Posterior vena cava (tissue), 2 donors: ENCODE data around the gene IFNE. TPM values are rescaled to one million over a fixed set of nuclear protein-coding genes. Genes with fewer than 3 reads are reported as not detected.
"Not testable (repeated sequence)": the region's sequence is repeated elsewhere in the genome, so short reads cannot be mapped to it uniquely, and the experiment has no call there.

Experiments used
- DNase-seq: peaks from one replicate; pipeline ENCODE4 v3.0.0-alpha.2; 2020; ENCODE audit warnings: low spot score
- intact Hi-C, 2 donors: fragments of 100-400 bp; cut with DNase I; formaldehyde crosslinking; loops; one replicate each; pipeline versions ENCODE4 v1.14.1 to v1.14.2; 2022 to 2023
- total RNA-seq, 2 donors: library from RNA; stranded (reverse); fragmentation: NEBNext Ultra II Directional; extraction: Animal tissue kit (Norgen Biotek cat#: 25700); gene quantifications; one replicate each; pipeline ENCODE4 v1.2.1, GENCODE V29; 2021
- donor health status: DM: yes; HTN: yes; CAD: no.
- donor health status: DM: yes; HTN: yes; CAD: no.

IFNE gene
- total RNA-seq, 2 donors from 2014 or later = not detected

GRCh38 chr9:21504113-21504512 is 22.0 kb upstream of the IFNE start:
- intact Hi-C loops = no loop called here
- DNase-seq = no peak

DNA sequence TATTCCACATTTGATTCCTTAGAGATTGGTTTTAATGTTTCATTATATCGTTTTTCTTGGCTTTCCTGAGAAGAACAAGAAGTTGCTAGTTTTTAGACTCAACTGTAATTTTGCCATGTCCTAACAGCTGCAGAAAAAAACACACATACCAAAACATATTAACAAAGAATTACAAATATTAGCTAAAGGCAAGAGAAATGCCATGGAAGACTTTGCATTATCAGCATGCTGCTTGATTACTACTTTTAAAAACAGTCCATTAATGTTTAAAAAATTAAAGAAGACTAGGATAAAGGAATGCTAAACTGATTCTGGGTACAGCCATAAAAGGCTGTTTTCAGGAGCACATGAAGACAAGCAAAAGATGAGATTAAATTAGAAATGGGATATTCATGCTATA is 20.5 kb upstream of the IFNE start:
- intact Hi-C loops = no loop called here

DNA sequence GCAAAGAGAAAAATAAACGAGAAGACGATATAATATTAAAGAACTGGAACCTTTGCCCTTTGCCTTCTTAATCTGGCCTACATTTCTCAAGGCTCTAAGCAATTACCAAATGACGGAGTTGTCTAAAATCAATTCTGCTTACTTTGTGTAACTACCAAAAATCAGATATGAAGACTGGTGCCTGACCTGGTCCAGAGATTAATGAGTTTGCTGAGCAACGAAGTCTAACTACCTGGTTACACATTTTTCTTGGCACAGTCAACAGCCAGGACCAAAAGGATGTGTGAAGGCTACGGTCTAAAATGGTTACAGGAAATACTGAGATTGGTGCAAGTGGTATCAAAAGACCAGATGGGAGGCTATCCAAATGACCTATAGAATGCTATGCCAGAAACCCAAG is 17.8 kb upstream of the IFNE start:
- intact Hi-C loops = no loop called here
- no peak for DNase-seq

More for the DNA sequence above, 20.5 kb upstream of the IFNE start:
- DNase-seq = no peak

DNA sequence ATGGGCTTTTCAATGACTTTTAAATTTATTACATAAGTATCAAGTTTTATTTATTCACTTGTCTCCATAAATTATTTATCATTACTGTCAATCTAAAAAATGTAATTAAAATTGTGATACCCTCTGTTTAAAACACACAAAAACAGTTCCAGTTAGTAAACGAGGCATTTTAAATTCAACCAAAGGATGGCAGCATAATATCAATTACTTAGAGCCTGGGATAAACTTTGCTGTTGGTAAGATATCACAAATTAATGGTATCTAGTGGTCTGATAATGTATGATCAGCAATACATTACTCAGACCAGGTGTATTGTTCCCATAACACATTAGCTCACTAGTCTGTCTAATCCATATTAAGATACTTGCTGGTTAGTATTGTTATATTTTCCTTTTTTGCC is 9.6 kb upstream of the IFNE start:
- no peak for DNase-seq
- intact Hi-C loops = loop anchor here in 1 of 2 donors (5.0 kb wide), 1 partner anchor 716 kb away; no protein-coding TSS in a partner anchor

DNA sequence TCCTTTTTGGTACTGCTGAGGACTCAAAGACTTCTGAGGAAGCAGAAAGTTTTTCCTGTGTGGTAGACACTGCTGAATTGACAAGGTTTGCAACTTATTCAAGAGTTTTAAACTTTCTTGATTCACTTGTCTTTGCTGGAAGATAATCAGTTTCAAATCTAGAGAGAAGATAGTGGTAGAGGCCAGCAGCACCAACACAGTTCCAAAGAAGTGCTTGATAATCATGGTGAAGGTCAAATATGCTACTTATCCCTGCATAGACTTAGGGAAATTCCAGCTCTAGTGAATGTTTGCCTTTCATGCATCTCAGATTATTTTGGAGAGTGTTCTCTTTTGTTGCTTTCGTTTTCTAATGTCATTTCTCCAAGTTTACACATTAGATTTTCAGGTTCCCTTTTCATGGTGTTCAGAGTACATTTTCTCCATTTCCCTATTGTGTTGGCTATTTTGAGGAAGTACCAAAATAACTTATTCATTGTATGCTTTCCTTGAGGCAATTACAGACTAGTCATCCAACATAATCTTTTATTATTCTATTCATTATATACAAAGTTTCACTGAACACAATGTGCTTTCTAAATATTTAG is 550 bp downstream of the IFNE start:
- intact Hi-C loops = no loop called here
- no peak for DNase-seq

DNA sequence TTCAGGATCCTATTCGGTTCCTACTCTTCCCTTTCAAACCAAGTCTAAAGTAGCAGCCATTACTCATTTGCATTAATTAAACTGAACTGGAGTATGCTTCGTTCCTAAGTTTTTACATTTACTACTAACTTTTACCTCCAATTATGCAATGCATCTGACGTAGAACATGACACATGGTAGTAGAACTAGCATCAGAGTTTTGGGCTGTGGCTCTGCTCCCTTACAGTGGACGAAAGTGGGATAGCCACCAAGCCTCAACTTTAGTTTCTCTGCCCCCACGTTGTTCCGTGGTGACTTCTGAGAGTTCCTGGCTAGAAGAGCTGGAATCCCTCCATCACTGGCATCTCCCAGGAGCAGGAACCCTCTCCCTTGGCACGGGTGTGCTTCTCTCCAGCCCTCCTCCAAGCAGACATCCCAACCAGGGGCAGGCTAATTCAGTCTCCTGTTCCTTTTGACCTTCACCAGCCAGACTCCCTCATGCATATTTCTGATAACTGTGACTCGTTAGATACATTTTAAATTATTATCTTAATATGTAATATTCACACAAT is 2.9 kb downstream of the IFNE start:
- intact Hi-C loops = no loop called here
- DNase-seq = no peak

- DNase-seq = no peak
- intact Hi-C loops = no loop called here
These were observed 4.6 kb downstream of the IFNE start for GRCh38 chr9:21477466-21477865.

- DNase-seq = no peak
- intact Hi-C loops = no loop called here
These were observed 8.9 kb downstream of the IFNE start for GRCh38 chr9:21473236-21473635.

- intact Hi-C loops = no loop called here
- no peak for DNase-seq
These were observed 12.0 kb downstream of the IFNE start for GRCh38 chr9:21470126-21470525.

DNA sequence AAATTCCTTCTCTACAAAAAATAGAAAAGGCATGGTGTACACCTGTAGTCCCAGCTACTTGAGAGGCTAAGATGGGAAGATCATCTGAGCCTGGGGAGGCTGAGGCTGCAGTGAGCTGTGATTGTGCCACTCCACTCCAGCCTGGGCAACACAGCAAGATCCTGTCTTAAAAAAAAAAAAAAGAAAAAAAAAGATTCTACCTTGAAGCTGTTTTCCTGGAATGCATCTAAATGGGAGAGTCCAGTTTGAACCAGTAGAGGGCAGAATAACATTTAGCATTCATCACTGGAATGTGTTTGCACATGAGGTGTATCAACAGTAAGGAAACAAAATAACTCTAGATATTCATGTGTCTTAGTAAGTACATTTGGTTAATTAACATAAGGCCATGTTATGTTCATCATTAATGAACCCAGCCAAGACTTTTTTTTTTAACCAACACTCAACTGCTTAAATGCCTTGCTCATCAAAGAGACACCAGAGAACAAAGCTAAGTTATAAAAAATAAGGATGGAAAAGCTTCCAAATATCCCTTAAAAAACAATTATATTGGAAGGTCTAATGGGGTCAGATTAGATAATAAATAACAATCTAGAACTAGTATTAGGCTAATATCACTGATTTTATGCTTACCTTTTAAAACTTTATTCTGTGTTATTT is 16.1 kb downstream of the IFNE start:
- no peak for DNase-seq

GRCh38 chr9:21465138-21465537 is 17.0 kb downstream of the IFNE start:
- intact Hi-C loops = no loop called here
- no peak for DNase-seq

More for the DNA sequence above, 16.1 kb downstream of the IFNE start:
- intact Hi-C loops = no loop called here

GRCh38 chr9:21461377-21461776 is 20.7 kb downstream of the IFNE start:
- intact Hi-C loops = no loop called here
- no peak for DNase-seq

- intact Hi-C loops = no loop called here
- no peak for DNase-seq
These were observed 26.8 kb downstream of the IFNE start for GRCh38 chr9:21455320-21455719.

- intact Hi-C loops = no loop called here
- no peak for DNase-seq
These were observed 28.0 kb downstream of the IFNE start for GRCh38 chr9:21454149-21454548.

- intact Hi-C loops = no loop called here
- no peak for DNase-seq
These were observed 29.4 kb downstream of the IFNE start for GRCh38 chr9:21452681-21453080.

DNA sequence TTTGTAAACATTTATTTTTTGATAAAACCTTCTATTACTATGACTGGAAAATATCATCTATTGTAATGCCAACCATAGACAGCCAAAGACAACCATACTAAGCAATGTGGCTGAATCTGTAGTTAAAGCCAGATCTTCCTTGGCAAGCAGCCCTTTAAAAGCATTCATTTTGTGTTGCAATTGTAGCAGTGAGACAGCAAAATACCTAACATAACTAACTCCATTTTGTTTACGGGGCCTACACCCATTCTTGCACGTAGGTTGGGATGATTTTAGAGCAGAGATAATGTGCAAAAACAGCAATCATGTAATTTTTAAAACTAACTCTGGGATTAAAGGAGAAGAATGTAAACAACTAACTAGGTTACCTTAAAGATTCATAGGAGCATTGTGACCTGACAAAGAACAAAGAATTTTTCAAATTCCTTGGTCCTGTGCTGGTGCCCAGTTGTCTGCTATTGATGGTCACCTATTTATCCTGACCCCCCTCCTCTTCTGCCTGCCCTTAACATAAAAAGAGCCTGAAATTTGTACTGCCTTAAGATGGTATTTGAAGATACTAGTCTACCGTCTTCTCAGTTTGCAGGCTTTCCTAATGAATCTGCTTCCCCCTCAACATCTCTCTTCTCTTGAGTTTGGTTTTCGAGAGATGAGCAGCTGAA is 31.2 kb downstream of the IFNE start:
- intact Hi-C loops = no loop called here
- no peak for DNase-seq

GRCh38 chr9:21449312-21449711 is 32.8 kb downstream of the IFNE start:
- intact Hi-C loops, DNase-seq: not testable (repeated sequence)

DNA sequence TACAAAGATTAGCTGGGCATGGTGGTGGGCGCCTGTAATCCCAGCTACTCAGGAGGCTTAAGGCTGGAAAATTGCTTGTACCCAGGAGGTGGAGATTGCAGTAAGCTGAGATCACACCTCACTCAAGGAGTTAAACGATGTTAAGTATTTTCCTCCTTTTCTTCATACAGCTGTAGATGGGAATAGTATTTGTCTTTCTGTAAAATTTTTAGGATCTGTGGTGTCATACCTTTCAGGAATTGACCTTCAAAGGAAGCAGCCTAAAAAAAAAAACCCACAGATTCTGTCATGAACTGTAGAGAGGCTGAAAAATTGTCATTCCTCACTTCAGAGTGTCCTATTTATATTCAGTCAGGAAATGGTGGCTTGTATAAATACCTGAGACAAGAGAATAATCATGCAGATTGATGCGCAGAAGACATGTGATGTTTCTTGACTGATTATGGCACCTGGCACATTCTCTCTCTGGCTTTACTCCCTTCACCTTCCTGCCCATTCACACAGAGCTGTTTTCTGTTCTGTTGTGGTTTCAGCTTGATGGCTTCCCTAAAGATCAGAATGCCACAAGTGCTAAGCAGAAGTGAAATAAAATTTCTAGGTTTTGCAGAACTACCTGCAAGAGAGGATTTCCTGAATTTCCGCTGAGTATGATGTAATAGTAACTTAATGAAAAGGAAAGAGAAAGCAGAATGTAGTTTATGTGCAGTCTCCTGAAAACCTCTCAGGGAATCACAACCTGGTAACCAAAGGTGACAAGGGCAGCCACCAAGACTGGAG is 38.1 kb downstream of the IFNE start:
- DNase-seq = no peak
- intact Hi-C loops = no loop called here

DNA sequence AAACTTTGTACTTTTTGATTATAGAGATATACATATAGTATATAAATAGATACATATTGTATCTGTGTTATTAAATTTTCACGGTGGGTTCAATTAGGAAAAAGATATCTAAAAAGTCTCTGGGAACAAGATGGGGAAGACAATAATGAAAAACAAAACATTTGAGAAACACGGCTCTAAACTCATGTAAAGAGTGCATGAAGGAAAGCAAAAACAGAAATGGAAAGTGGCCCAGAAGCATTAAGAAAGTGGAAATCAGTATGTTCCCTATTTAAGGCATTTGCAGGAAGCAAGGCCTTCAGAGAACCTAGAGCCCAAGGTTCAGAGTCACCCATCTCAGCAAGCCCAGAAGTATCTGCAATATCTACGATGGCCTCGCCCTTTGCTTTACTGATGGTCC is 42.0 kb downstream of the IFNE start, which contains the start of gene IFNA1:
Gene IFNA1 (plus strand): TSS at position 301 of the 400 bp plus-strand sequence. CDS start 69 bp downstream, at position 370.
- DNase-seq = no peak
- intact Hi-C loops = no loop called here

DNA sequence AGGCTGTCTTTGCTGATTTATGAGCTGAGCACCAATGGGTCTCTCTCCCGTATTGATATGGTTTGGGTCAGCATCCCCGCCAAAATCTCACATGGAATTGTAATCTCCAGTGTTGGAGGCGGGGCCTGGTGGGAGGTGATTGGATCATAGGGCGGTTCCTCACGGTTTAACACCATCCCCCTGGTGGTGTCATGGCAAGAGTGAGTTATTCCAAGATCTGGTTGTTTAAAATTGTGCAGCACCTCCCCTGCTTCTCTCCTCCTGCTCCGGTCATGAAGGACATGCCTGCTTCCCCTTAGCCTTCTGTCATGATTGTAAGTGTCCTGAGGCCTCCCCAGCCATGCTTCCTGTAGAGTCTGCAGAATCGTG is 47.1 kb downstream of the IFNE start:
- intact Hi-C loops, DNase-seq: not testable (repeated sequence)
